ENCODE data around the gene HIBCH. TPM values are rescaled to one million over a fixed set of nuclear protein-coding genes. Genes with fewer than 3 reads are reported as not detected.

The HIBCH gene
- total and polyA plus RNA-seq, 9 of the 15 experiments (the other 6 are each of a cell fraction or from before 2014, with no cell fraction given) = 17.0 to 65.4 (median 28.3) TPM

- H3K9me3 ChIP-seq (replicated peaks; ENCODE audit: control insufficient read depth, insufficient read depth, low read depth, low read length) = no peaks in the 10 kb centered on the region; the same call in 1 of the 2 replicates
- BruUV-seq (replicated peaks) = no TSS peak
- intact Hi-C loops (cut with micrococcal nuclease) = no loop called here
- no peaks in the 10 kb centered on the region for H3K27me3 ChIP-seq (ENCODE audit: control insufficient read depth in 2 of 2, insufficient read depth in 2 of 2, low read length in 2 of 2)
- ChIA-PET CTCF (ENCODE audit: low intra/inter-chr PET ratio) (no interaction called here), POLR2A (interaction anchor here (0.6 kb wide), 1 partner anchor 503 kb away, joined by 3 read pairs; no protein-coding TSS in a partner anchor)
- peaks cover 0 to 3% of the 10 kb centered on the region in 2 experiments; a peak in 1 of 5 replicates for H3K4me1 ChIP-seq (replicated peaks in 1 of 2; ENCODE audit: control insufficient read depth in 2 of 2, insufficient read depth in 2 of 2, low read length in 2 of 2)
- H4K20me1 ChIP-seq (replicated peaks; ENCODE audit: control insufficient read depth, insufficient read depth, low read length) = no peaks in the 10 kb centered on the region
- no peak overlapping the region for H3K4me3 ChIP-seq
- H3K9ac ChIP-seq (ENCODE audit: insufficient read depth in 1 of 2, low read depth in 2 of 2, low read length in 2 of 2) = no peak overlapping the region
- no peak for DNase-seq (ENCODE audit: extremely low read depth in 1 of 4, low spot score in 3 of 4)
- H3K79me2 ChIP-seq (ENCODE audit: control insufficient read depth, insufficient read depth, low read length) = no peaks in the 10 kb centered on the region
- TF ChIP-seq ZNF280A (IDR thresholded peaks at IDR 0.05; ENCODE audit: low read depth, partially characterized antibody) (peak; percentile 23), TRIM28 (IDR thresholded peaks at IDR 0.05) (0 out of 2 replicates have a peak, but pooled peaks have one; percentile 25), ATF6 (CRISPR knock-in tag; IDR thresholded peaks at IDR 0.05) (no peak), NONO (IDR thresholded peaks at IDR 0.05; ENCODE audit: low read depth in 2 of 2, low read length in 1 of 2) (no peak), HLTF (IDR thresholded peaks at IDR 0.05) (no peak), CBX3 (IDR thresholded peaks at IDR 0.05; ENCODE audit: borderline replicate concordance in 1 of 2, low read length in 2 of 2) (peak in 1 of 2 experiments; percentile 67; a peak in 1 of 3 replicates), NFE2 (IDR thresholded peaks at IDR 0.05; ENCODE audit: low read depth) (no peak)
- ATAC-seq = no peak
- FAIRE-seq = no peak
- WGBS (ENCODE audit: insufficient coverage, low coverage, missing lambda C conversion rate) = 67% methylated on average over 1 of the region's 1 CpG
- no peak overlapping the region for H3K4me2 ChIP-seq (ENCODE audit: insufficient read depth, low read length)
- in situ Hi-C loops (cut with MboI) = no loop called here
- no peaks in the 10 kb centered on the region for H3K9me1 ChIP-seq (ENCODE audit: control insufficient read depth, insufficient read depth, low read length)
- no peak overlapping the region for H3K27ac ChIP-seq (ENCODE audit: extremely low read depth, low read depth, low read length)
- H3K36me3 ChIP-seq (ENCODE audit: control insufficient read depth, insufficient read depth, low read length) = no peaks in the 10 kb centered on the region
- no peak overlapping the region for H2AFZ ChIP-seq (ENCODE audit: low read depth, low read length)
These were observed 154.1 kb downstream of the HIBCH start for GRCh38 chr2:190165491-190165890.

Measured in K562 (cell line).